Osteoblast (primary cell): ENCODE data around the gene TIMM44. TPM values are rescaled to one million over a fixed set of nuclear protein-coding genes. Genes with fewer than 3 reads are reported as not detected.
A peak's percentile ranks its signal among the peaks of the same experiment; 100 is the strongest.

Experiments used
- DNase-seq: peaks from one replicate; pipeline ENCODE4 v3.0.0; 2011; ENCODE audit warnings: low spot score, mixed read lengths; ENCODE audit not compliant: insufficient read length; ENCODE audit errors: missing footprints
- H2AFZ ChIP-seq: 2 replicates; pipeline ENCODE4 v1.6.0; 2011; ENCODE audit warnings: mild to moderate bottlenecking, low read length
- H3K27ac ChIP-seq: 2 replicates; pipeline ENCODE4 v1.5.1; 2011; ENCODE audit warnings: mild to moderate bottlenecking, low read depth, low read length, moderate library complexity
- H3K27me3 ChIP-seq: 2 replicates; pipeline ENCODE4 v1.6.0; 2012; ENCODE audit warnings: mild to moderate bottlenecking, control low read depth, inconsistent platforms, low read length, moderate library complexity; ENCODE audit not compliant: insufficient read depth
- H3K36me3 ChIP-seq: 2 replicates; pipeline ENCODE4 v1.5.1; 2011; ENCODE audit warnings: mild to moderate bottlenecking, low read length, control low read depth, moderate library complexity; ENCODE audit not compliant: insufficient read depth
- H3K4me1 ChIP-seq: 2 replicates; pipeline ENCODE4 v1.5.1; 2011; ENCODE audit warnings: mild to moderate bottlenecking, low read length, control low read depth, moderate library complexity; ENCODE audit not compliant: insufficient read depth
- H3K4me2 ChIP-seq: 2 replicates; pipeline ENCODE4 v1.6.0; 2011; ENCODE audit warnings: mild to moderate bottlenecking, low read length; ENCODE audit not compliant: insufficient read depth
- H3K4me3 ChIP-seq: fragments of 200-600 bp; sonication (generic); 3 replicates; pipeline ENCODE4 v1.5.1; 2012; ENCODE audit warnings: mild to moderate bottlenecking, low read length, inconsistent platforms; ENCODE audit not compliant: insufficient read depth
- H3K79me2 ChIP-seq: 2 replicates; pipeline ENCODE4 v1.6.0; 2012; ENCODE audit warnings: mild to moderate bottlenecking, low read length, control low read depth, inconsistent platforms; ENCODE audit not compliant: insufficient read depth
- H3K9me3 ChIP-seq: 2 replicates; pipeline ENCODE4 v1.5.1; 2011; ENCODE audit warnings: low read depth, low read length, control low read depth
- H4K20me1 ChIP-seq: 2 replicates; pipeline ENCODE4 v1.6.0; 2012; ENCODE audit warnings: mild to moderate bottlenecking, low read length, control low read depth; ENCODE audit not compliant: insufficient read depth
- total RNA-seq: library from RNA; depleted of rRNA; stranded (reverse); fragments of >200 nt; gene quantifications from 2 replicates; pipeline ENCODE4 v1.2.3, GENCODE V29; 2012
- TF ChIP-seq, protein P1 (sequence below): IDR thresholded peaks from 2 replicates; pipeline ENCODE4 v1.5.1; 2011; ENCODE audit warnings: mild to moderate bottlenecking, low read depth, low read length, moderate library complexity; ENCODE audit errors: extremely low read depth

TIMM44 gene
- total RNA-seq, 1 donor = 52.5 TPM

DNA sequence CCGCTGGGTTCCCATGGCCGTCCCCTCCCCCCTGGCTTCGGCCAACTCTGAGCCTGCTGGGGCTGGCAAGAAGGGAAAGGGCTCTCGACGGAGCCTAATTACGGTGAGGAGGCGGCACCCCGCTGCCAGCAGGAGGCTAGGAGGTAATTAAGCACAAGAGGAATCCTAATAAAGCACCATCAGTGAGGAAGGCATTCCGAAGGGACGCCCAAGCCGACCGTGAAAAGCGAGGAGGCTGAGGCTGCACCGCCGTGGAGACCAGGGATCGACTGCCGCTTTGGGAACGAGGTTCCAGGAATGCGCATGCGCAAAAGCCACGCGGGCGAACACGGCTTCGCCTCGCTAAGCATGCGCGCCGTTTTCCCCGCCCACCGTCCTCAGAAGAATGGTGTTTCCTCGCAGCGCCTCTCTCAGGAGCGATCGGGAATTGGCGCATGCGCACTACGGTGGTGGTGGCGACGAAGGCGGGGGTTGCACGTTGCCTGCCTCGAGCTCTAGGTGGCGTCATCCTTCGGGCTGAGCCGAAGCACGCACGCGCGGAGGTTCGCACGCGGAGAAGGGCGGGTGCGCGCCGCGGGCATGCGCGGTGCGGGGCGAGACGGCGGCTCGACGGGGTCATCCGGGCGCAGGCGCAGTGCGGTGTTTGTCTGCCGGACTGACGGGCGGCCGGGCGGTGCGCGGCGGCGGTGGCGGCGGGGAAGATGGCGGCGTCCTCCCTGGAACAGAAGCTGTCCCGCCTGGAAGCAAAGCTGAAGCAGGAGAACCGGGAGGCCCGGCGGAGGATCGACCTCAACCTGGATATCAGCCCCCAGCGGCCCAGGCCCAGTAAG, 40.0 kb downstream of the TIMM44 start, which contains the start of gene MAP2K7:
MAP2K7 (plus strand) TSS at position 634 of the 830 bp plus-strand sequence; CDS start at position 702, 68 bp downstream.
- H3K27ac ChIP-seq = peak within 1 kb of the TSS; percentile 80
- TF ChIP-seq, protein P1, sequence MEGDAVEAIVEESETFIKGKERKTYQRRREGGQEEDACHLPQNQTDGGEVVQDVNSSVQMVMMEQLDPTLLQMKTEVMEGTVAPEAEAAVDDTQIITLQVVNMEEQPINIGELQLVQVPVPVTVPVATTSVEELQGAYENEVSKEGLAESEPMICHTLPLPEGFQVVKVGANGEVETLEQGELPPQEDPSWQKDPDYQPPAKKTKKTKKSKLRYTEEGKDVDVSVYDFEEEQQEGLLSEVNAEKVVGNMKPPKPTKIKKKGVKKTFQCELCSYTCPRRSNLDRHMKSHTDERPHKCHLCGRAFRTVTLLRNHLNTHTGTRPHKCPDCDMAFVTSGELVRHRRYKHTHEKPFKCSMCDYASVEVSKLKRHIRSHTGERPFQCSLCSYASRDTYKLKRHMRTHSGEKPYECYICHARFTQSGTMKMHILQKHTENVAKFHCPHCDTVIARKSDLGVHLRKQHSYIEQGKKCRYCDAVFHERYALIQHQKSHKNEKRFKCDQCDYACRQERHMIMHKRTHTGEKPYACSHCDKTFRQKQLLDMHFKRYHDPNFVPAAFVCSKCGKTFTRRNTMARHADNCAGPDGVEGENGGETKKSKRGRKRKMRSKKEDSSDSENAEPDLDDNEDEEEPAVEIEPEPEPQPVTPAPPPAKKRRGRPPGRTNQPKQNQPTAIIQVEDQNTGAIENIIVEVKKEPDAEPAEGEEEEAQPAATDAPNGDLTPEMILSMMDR = peak; percentile 58
- H3K9me3 ChIP-seq = no peaks in the 10 kb centered on the region
- H3K4me2 ChIP-seq = peak within 1 kb of the TSS; percentile 98
- H3K4me1 ChIP-seq = peaks cover 16% of the 10 kb centered on the region
- no peaks in the 10 kb centered on the region for H3K27me3 ChIP-seq
- H4K20me1 ChIP-seq = peaks cover 31% of the 10 kb centered on the region
- H3K36me3 ChIP-seq = peaks cover 9% of the 10 kb centered on the region
- peaks cover 47% of the 10 kb centered on the region for H3K79me2 ChIP-seq
- peak; percentile 100 for DNase-seq
- peak within 1 kb of the TSS; percentile 91 for H2AFZ ChIP-seq
- peak within 1 kb of the TSS; percentile 94 for H3K4me3 ChIP-seq

DNA sequence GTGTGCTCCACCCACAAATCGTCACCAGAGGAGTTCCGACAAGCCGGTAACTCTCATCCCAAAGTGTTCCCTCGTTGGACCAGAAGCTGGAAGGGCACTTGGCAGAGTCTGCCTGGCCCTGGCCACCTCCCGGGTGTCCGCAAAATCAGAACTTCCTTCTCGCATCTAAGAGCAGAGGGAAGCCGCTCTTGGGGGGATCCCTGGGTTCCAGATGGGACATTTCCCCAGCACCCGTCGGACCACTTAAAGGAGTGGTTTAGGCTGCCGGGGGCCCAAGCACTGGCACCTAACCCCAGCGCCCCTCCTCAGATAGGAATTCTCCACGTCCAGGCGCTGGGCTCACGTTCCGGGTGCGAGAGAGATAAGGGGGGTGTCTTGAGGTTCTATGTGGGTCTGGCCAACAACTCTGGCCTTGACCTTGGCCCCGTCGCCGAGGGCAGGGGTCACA, 40.6 kb downstream of the TIMM44 start:
- Histone ChIP-seq H3K4me3 (peak overlapping the region; percentile 94), H4K20me1 (peaks cover 31% of the 10 kb centered on the region), H3K79me2 (peaks cover 41% of the 10 kb centered on the region), H3K27ac (peak overlapping the region; percentile 68), H3K36me3 (peaks cover 9% of the 10 kb centered on the region), H3K9me3 (no peaks in the 10 kb centered on the region), H3K4me1 (peaks cover 16% of the 10 kb centered on the region), H3K27me3 (no peaks in the 10 kb centered on the region), H2AFZ (peak overlapping the region; percentile 91), H3K4me2 (peak overlapping the region; percentile 89)
- DNase-seq = peak; percentile 89
- TF ChIP-seq, protein P1 = no peak

- peaks cover 30% of the 10 kb centered on the region for H3K79me2 ChIP-seq
- no peaks in the 10 kb centered on the region for H3K27me3 ChIP-seq
- no peak overlapping the region for H3K4me2 ChIP-seq
- no peak overlapping the region for H3K27ac ChIP-seq
- DNase-seq = peak; percentile 10
- no peak overlapping the region for H2AFZ ChIP-seq
- peaks cover 9% of the 10 kb centered on the region for H3K36me3 ChIP-seq
- TF ChIP-seq, protein P1 = no peak
- H3K9me3 ChIP-seq = no peaks in the 10 kb centered on the region
- H3K4me3 ChIP-seq = no peak overlapping the region
- H3K4me1 ChIP-seq = peaks cover 16% of the 10 kb centered on the region
- H4K20me1 ChIP-seq = peaks cover 20% of the 10 kb centered on the region
Observed at GRCh38 chr19:7901337-7901736, 42.1 kb downstream of the TIMM44 start.

DNA sequence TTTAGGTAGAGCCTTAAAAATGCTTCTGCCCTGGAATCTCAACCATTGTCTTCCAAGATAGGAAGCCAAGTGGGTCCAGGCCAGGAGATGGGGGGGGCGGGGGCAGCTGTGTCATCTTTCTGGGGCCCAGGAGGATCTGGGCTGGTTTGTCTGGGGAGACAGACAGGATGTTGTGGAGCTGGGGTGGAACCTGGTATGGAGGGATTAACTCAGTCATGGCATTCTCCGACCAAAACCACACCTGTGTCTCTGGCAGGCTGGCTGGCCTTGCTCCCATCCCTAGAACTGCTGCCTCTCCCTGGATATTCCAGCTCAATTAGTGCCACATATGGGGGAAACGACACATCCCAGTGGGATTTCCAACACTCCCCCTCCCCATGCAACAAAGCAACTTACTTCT, 42.5 kb downstream of the TIMM44 start:
- H2AFZ ChIP-seq = no peak overlapping the region
- no peaks in the 10 kb centered on the region for H3K9me3 ChIP-seq
- H3K4me3 ChIP-seq = no peak overlapping the region
- DNase-seq = peak; percentile 11
- no peaks in the 10 kb centered on the region for H3K27me3 ChIP-seq
- H3K4me1 ChIP-seq = peaks cover 16% of the 10 kb centered on the region
- peaks cover 26% of the 10 kb centered on the region for H3K79me2 ChIP-seq
- peaks cover 16% of the 10 kb centered on the region for H4K20me1 ChIP-seq
- H3K4me2 ChIP-seq = no peak overlapping the region
- TF ChIP-seq, protein P1 = no peak
- no peak overlapping the region for H3K27ac ChIP-seq
- peaks cover 9% of the 10 kb centered on the region for H3K36me3 ChIP-seq
